ENCODE results near the gene ZSCAN9. TPM values are rescaled to one million over a fixed set of nuclear protein-coding genes. Genes with fewer than 3 reads are reported as not detected.

The ZSCAN9 gene
- total and polyA plus RNA-seq, 2 of the 13 experiments (the other 11 are each of a cell fraction or from before 2014, with no cell fraction given): 14.6 to 17.8 TPM

DNA sequence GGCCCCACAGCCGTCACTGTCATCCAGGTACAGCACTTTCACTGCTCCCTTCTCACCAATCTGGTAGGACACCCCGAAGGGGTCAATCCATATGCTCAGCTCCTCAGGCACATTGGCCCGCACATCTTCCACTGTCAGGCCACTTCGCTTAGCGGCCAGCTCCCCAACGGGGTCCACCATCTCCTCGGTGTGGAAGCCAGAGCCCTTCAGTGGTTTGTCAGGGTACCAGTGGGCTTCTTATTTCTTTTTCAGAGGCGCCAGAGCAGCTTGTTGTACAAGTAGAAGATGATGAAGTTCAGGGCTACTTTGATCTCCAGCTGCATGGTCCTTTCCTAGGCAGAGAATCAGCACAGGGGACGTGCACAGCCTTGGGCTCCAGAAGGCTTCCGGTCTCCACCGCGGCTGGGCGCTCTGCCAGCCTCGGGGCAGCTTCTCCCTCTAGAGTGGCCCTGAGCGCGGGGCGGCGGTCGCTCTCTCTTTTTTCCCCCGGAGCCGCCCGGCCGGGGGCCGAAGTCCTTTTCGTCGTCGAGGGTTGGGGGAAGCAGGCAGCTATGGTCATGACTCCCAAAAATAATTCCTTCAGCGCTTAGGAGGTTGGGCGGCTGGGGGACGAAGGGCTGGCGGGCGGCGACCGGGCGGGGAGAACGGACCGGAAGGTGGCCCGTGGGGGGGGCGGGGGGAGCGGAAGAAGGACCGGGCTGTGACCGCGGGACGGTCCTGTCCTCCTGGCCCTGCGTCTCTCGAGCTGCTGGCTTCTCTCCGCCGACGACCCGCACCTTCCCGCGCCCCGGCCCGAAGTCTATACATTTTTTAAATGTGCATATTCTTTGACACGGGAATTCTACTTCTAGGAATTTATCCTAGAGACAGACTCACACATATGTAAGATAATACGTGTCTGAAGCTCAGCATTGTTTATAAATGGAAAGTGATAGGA, 6.5 kb upstream of the ZSCAN9 start (continued):
- no peak for TF ChIP-seq ZNF550 (CRISPR knock-in tag; IDR thresholded peaks at IDR 0.05; ENCODE audit: borderline replicate concordance)
- 0 out of 2 replicates have a peak, but pooled peaks have one; percentile 45 for TF ChIP-seq ZNF552 (CRISPR knock-in tag; IDR thresholded peaks at IDR 0.05; ENCODE audit: borderline replicate concordance)
- TF ChIP-seq, protein P1, sequence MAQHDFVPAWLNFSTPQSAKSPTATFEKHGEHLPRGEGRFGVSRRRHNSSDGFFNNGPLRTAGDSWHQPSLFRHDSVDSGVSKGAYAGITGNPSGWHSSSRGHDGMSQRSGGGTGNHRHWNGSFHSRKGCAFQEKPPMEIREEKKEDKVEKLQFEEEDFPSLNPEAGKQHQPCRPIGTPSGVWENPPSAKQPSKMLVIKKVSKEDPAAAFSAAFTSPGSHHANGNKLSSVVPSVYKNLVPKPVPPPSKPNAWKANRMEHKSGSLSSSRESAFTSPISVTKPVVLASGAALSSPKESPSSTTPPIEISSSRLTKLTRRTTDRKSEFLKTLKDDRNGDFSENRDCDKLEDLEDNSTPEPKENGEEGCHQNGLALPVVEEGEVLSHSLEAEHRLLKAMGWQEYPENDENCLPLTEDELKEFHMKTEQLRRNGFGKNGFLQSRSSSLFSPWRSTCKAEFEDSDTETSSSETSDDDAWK (CRISPR knock-in tag; IDR thresholded peaks at IDR 0.05): no peak
- peak; percentile 55; the same call in 1 of the 2 replicates for TF ChIP-seq MAZ (IDR thresholded peaks at IDR 0.05; ENCODE audit: borderline replicate concordance, low read depth, low read length)
- peak; percentile 66; the same call in 1 of the 2 replicates for TF ChIP-seq MAZ (CRISPR knock-in tag; IDR thresholded peaks at IDR 0.05; ENCODE audit: low read depth)
- TF ChIP-seq, protein P2, sequence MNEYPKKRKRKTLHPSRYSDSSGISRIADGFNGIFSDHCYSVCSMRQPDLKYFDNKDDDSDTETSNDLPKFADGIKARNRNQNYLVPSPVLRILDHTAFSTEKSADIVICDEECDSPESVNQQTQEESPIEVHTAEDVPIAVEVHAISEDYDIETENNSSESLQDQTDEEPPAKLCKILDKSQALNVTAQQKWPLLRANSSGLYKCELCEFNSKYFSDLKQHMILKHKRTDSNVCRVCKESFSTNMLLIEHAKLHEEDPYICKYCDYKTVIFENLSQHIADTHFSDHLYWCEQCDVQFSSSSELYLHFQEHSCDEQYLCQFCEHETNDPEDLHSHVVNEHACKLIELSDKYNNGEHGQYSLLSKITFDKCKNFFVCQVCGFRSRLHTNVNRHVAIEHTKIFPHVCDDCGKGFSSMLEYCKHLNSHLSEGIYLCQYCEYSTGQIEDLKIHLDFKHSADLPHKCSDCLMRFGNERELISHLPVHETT (CRISPR knock-in tag; conservative IDR thresholded peaks at IDR 0.05): peak; percentile 54; the same call in 1 of the 2 replicates
- TF ChIP-seq, protein P3, sequence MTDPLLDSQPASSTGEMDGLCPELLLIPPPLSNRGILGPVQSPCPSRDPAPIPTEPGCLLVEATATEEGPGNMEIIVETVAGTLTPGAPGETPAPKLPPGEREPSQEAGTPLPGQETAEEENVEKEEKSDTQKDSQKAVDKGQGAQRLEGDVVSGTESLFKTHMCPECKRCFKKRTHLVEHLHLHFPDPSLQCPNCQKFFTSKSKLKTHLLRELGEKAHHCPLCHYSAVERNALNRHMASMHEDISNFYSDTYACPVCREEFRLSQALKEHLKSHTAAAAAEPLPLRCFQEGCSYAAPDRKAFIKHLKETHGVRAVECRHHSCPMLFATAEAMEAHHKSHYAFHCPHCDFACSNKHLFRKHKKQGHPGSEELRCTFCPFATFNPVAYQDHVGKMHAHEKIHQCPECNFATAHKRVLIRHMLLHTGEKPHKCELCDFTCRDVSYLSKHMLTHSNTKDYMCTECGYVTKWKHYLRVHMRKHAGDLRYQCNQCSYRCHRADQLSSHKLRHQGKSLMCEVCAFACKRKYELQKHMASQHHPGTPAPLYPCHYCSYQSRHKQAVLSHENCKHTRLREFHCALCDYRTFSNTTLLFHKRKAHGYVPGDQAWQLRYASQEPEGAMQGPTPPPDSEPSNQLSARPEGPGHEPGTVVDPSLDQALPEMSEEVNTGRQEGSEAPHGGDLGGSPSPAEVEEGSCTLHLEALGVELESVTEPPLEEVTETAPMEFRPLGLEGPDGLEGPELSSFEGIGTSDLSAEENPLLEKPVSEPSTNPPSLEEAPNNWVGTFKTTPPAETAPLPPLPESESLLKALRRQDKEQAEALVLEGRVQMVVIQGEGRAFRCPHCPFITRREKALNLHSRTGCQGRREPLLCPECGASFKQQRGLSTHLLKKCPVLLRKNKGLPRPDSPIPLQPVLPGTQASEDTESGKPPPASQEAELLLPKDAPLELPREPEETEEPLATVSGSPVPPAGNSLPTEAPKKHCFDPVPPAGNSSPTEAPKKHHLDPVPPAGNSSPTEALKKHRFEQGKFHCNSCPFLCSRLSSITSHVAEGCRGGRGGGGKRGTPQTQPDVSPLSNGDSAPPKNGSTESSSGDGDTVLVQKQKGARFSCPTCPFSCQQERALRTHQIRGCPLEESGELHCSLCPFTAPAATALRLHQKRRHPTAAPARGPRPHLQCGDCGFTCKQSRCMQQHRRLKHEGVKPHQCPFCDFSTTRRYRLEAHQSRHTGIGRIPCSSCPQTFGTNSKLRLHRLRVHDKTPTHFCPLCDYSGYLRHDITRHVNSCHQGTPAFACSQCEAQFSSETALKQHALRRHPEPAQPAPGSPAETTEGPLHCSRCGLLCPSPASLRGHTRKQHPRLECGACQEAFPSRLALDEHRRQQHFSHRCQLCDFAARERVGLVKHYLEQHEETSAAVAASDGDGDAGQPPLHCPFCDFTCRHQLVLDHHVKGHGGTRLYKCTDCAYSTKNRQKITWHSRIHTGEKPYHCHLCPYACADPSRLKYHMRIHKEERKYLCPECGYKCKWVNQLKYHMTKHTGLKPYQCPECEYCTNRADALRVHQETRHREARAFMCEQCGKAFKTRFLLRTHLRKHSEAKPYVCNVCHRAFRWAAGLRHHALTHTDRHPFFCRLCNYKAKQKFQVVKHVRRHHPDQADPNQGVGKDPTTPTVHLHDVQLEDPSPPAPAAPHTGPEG (CRISPR knock-in tag; IDR thresholded peaks at IDR 0.05): peak; percentile 88; the same call in 1 of the 2 replicates
- no peak for TF ChIP-seq TERF1 (CRISPR knock-in tag; IDR thresholded peaks at IDR 0.05)
- TF ChIP-seq FOXC1 (CRISPR knock-in tag; IDR thresholded peaks at IDR 0.05; ENCODE audit: borderline replicate concordance): no peak
- peak; percentile 67; the same call in 1 of the 2 replicates for TF ChIP-seq ZNF564 (CRISPR knock-in tag; IDR thresholded peaks at IDR 0.05)
- TF ChIP-seq HOXA3 (CRISPR knock-in tag; IDR thresholded peaks at IDR 0.05): peak; percentile 75
- TF ChIP-seq, protein P4, sequence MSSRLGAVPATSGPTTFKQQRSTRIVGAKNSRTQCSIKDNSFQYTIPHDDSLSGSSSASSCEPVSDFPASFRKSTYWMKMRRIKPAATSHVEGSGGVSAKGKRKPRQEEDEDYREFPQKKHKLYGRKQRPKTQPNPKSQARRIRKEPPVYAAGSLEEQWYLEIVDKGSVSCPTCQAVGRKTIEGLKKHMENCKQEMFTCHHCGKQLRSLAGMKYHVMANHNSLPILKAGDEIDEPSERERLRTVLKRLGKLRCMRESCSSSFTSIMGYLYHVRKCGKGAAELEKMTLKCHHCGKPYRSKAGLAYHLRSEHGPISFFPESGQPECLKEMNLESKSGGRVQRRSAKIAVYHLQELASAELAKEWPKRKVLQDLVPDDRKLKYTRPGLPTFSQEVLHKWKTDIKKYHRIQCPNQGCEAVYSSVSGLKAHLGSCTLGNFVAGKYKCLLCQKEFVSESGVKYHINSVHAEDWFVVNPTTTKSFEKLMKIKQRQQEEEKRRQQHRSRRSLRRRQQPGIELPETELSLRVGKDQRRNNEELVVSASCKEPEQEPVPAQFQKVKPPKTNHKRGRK (CRISPR knock-in tag; IDR thresholded peaks at IDR 0.05): no peak
- TF ChIP-seq NFYB (CRISPR knock-in tag; IDR thresholded peaks at IDR 0.05): no peak
- 0 out of 2 replicates have a peak, but pooled peaks have one; percentile 33 for TF ChIP-seq SETDB1 (CRISPR knock-in tag; IDR thresholded peaks at IDR 0.05; ENCODE audit: borderline replicate concordance)
- no peak for TF ChIP-seq MAF1 (CRISPR knock-in tag; IDR thresholded peaks at IDR 0.05; ENCODE audit: borderline replicate concordance)
- peak; percentile 63; the same call in 1 of the 2 replicates for TF ChIP-seq SMAD9 (CRISPR knock-in tag; IDR thresholded peaks at IDR 0.05)
